PC-9 (cell line): Measurements from ENCODE around the gene GOLGA3.

Experiments
- EZH2 ChIP-seq: fragments of 200-600 bp; sonication (generic); IDR thresholded peaks from 2 replicates; pipeline ENCODE4 v1.8.0; 2017; ENCODE audit warnings: antibody characterized with exemption, low read depth
- TF ChIP-seq, protein P1 (sequence below): fragments of 200-600 bp; sonication (generic); conservative IDR thresholded peaks from 2 replicates; pipeline ENCODE4 v1.6.1; 2017; ENCODE audit warnings: mixed run types, antibody characterized with exemption, mild to moderate bottlenecking, moderate library complexity

DNA sequence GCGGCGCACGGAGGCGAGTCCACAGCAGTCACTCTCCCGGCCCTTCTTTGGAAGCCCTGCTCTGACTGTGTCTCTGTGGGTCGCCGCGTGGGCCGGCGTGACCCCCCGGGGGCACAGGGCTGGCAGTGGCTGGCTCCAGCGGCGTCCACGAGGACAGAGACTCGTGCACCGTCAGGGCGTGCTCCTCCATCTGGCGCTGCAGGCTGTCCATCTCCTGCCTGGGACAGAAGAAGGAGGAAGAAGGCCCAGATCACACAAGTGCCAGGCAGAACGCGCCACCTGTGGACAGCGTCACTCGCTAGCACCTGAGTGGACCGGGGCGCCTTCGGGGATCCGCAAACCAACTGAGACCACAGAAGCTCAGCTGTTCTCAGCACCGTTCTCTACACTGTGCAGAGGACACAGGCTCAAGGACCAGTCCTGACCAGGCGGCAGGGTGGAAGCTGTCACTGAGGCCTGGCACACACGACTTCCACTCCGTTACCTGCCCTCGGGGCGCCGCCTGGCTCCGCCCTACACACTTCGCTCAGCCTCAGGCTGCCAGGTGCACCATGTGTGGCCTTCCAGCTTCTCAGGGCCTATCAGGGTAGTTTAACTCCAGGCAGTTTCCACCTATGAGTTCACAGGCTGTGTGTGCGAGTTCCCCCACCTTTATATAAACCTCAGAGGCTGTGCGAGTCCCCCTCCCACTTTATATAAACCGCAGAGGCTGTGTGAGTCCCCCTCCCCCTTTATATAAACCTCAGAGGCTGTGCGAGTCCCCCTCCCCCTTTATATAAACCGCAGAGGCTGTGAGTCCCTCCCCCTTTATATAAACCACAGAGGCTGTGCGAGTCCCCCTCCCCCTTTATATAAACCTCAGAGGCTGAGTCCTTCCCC, 55.4 kb downstream of the GOLGA3 start:
- TF ChIP-seq, protein P1, sequence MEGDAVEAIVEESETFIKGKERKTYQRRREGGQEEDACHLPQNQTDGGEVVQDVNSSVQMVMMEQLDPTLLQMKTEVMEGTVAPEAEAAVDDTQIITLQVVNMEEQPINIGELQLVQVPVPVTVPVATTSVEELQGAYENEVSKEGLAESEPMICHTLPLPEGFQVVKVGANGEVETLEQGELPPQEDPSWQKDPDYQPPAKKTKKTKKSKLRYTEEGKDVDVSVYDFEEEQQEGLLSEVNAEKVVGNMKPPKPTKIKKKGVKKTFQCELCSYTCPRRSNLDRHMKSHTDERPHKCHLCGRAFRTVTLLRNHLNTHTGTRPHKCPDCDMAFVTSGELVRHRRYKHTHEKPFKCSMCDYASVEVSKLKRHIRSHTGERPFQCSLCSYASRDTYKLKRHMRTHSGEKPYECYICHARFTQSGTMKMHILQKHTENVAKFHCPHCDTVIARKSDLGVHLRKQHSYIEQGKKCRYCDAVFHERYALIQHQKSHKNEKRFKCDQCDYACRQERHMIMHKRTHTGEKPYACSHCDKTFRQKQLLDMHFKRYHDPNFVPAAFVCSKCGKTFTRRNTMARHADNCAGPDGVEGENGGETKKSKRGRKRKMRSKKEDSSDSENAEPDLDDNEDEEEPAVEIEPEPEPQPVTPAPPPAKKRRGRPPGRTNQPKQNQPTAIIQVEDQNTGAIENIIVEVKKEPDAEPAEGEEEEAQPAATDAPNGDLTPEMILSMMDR = no peak
- no peak for TF ChIP-seq EZH2
